ENCODE results near the gene C7. TPM values are rescaled to one million over a fixed set of nuclear protein-coding genes. Genes with fewer than 3 reads are reported as not detected.
A peak's percentile ranks its signal among the peaks of the same experiment; 100 is the strongest.

Gene C7
- total and polyA plus RNA-seq, 2 of the 8 experiments (the other 6 are each of a cell fraction or from before 2014, with no cell fraction given) = 0.08 TPM; not detected in 1

GRCh38 chr5:40957048-40957447, 47.8 kb downstream of the C7 start:
- Histone ChIP-seq H3K4me1 (replicated peaks in 1 of 4; ENCODE audit: control insufficient read depth in 3 of 4, insufficient read depth in 4 of 4, low read length in 3 of 4) (0 out of 7 replicates have a peak, but pooled peaks cover 0 to 3% (median 0%) of the 10 kb centered on the region in 4 experiments), H4K20me1 (replicated peaks in 1 of 2; ENCODE audit: control insufficient read depth in 1 of 2, insufficient read depth in 2 of 2, low read length in 2 of 2) (no peaks in the 10 kb centered on the region), H3K23me2 (ENCODE audit: low read depth, low read length) (no peaks in the 10 kb centered on the region), H3K27me3 (replicated peaks in 1 of 4; ENCODE audit: control insufficient read depth in 3 of 4, extremely low read depth in 1 of 4, insufficient read depth in 3 of 4, low read length in 3 of 4) (no peaks in the 10 kb centered on the region), H2BK5ac (ENCODE audit: low read depth, low read length) (no peak overlapping the region), H3K9me3 (ENCODE audit: insufficient read depth in 2 of 2, low read depth in 1 of 2, low read length in 1 of 2) (peaks cover 0 to 6% of the 10 kb centered on the region in 2 experiments; a peak in 1 of 4 replicates), H3K79me1 (ENCODE audit: low read depth, low read length) (no peaks in the 10 kb centered on the region), H3K56ac (replicated peaks; ENCODE audit: insufficient read length, low read depth, low read length) (no peak overlapping the region), H3K36me3 (ENCODE audit: control insufficient read depth in 2 of 4, insufficient read depth in 4 of 4, low read length in 3 of 4) (no peaks in the 10 kb centered on the region), H2BK120ac (replicated peaks; ENCODE audit: low read depth, low read length) (no peak overlapping the region), H4K5ac (ENCODE audit: insufficient read length, low read depth, low read length) (no peak overlapping the region), H4K91ac (replicated peaks; ENCODE audit: insufficient read length, low read length) (no peak overlapping the region), H3K4me3 (ENCODE audit: extremely low read depth in 1 of 4, insufficient read depth in 2 of 4, low read depth in 3 of 4, low read length in 4 of 4) (no peak overlapping the region), H2BK12ac (ENCODE audit: low read depth, low read length) (no peak overlapping the region), H2AFZ (ENCODE audit: low read length) (0 out of 2 replicates have a peak overlapping the region, but pooled peaks have one; percentile 30), H3K23ac (ENCODE audit: insufficient read length) (no peak overlapping the region), H3K79me2 (ENCODE audit: control insufficient read depth in 1 of 2, insufficient read depth in 2 of 2, low read length in 2 of 2) (no peaks in the 10 kb centered on the region), H4K8ac (ENCODE audit: extremely low read depth, insufficient read depth, low read length) (no peak overlapping the region), H2BK20ac (ENCODE audit: low read length) (0 out of 2 replicates have a peak overlapping the region, but pooled peaks have one; percentile 13), H3K4ac (replicated peaks; ENCODE audit: insufficient read length, low read depth, low read length) (no peak overlapping the region), H2BK15ac (ENCODE audit: low read length) (no peak overlapping the region), H3K4me2 (ENCODE audit: insufficient read depth in 1 of 2, low read depth in 2 of 2, low read length in 2 of 2) (no peak overlapping the region), H2AK5ac (ENCODE audit: low read depth, low read length) (no peak overlapping the region), H3K27ac (ENCODE audit: low read depth, low read length) (no peak overlapping the region), H3K14ac (ENCODE audit: insufficient read length) (no peak overlapping the region), H3K9ac (replicated peaks in 1 of 4; ENCODE audit: extremely low read depth in 1 of 4, low read depth in 3 of 4, low read length in 3 of 4) (no peak overlapping the region), H3K18ac (ENCODE audit: extremely low read depth, low read length) (no peak overlapping the region)
- DNase-seq (ENCODE audit: low read depth in 1 of 2, low spot score in 2 of 2) = no peak
- 96% methylated on average over 3 of the region's 3 CpGs; no CpG with 5 or more reads in 1 of the 2 experiments for WGBS, 2 experiments (ENCODE audit: extremely low coverage in 1 of 2, insufficient coverage in 1 of 2, insufficient read length in 1 of 2, insufficient replicate concordance in 2 of 2, low coverage in 1 of 2, low lambda C conversion rate in 2 of 2, missing lambda C conversion rate in 1 of 2)
- POLR2A ChIA-PET (ENCODE audit: partially characterized antibody) = no interaction called here
- TF ChIP-seq KDM5A (IDR thresholded peaks at IDR 0.05; ENCODE audit: low read length) = no peak
- TF ChIP-seq SRF (IDR thresholded peaks at IDR 0.05; ENCODE audit: low read depth, low read length) = no peak
- no peak for TF ChIP-seq SAP30 (IDR thresholded peaks at IDR 0.05; ENCODE audit: insufficient read depth, insufficient replicate concordance, low read length)
- no peak for TF ChIP-seq SP4 (IDR thresholded peaks at IDR 0.05; ENCODE audit: low read length)
- TF ChIP-seq TBP (IDR thresholded peaks at IDR 0.05; ENCODE audit: low read depth, low read length) = no peak
- TF ChIP-seq EP300 (IDR thresholded peaks at IDR 0.05; ENCODE audit: borderline replicate concordance in 1 of 2, low read depth in 2 of 2, low read length in 2 of 2) = no peak
- no peak for TF ChIP-seq CHD2 (IDR thresholded peaks at IDR 0.05; ENCODE audit: low read length)
- no peak for TF ChIP-seq MAFK (IDR thresholded peaks at IDR 0.05; ENCODE audit: low read depth, low read length)
- no peak for TF ChIP-seq NRF1 (IDR thresholded peaks at IDR 0.05; ENCODE audit: low read depth, low read length)
- no peak for TF ChIP-seq RBBP5 (IDR thresholded peaks at IDR 0.05; ENCODE audit: borderline replicate concordance, low read depth, low read length)
- CTCF ChIA-PET (ENCODE audit: partially characterized antibody) = no interaction called here
- no peak for FAIRE-seq
